K562 (cell line): ENCODE measurements around the gene EEF1A2. TPM values are rescaled to one million over a fixed set of nuclear protein-coding genes. Genes with fewer than 3 reads are reported as not detected.

ENCODE experiments used
- ATAC-seq: fragments of 200-7000 bp; cut with Tn5 transposase; 3 replicates; pipeline ENCODE4 v1.9.1; 2020; ENCODE audit warnings: moderate library complexity
- BruUV-seq: library from RNA; stranded (reverse); fragments of 400-500 nt; replicated peaks from 2 replicates; lab custom pipeline; 2021; lab: Mats Ljungman, UMichigan
- CTCF ChIA-PET: fragments of 300-600 bp; formaldehyde crosslinking; extraction: SDS; loops from one replicate; lab custom pipeline; 2021; ENCODE audit warnings: low intra/inter-chr PET ratio; lab: Yijun Ruan, JAX
- POLR2A ChIA-PET: fragments of 300-600, 350-650 bp; sonication (Branson Sonifier 250); formaldehyde crosslinking; extraction: SDS; loops from one replicate; lab custom pipeline; 2021; ENCODE audit warnings: antibody characterized with exemption, inconsistent platforms; lab: Yijun Ruan, JAX
- DNase-seq, 4 experiments: peaks; one replicate each; pipeline versions ENCODE4 v3.0.0 to v3.0.0-alpha.2; 2011 to 2018; ENCODE audit warnings: low spot score in 3 of 4, mixed read lengths in 3 of 4; ENCODE audit errors: extremely low read depth in 1 of 4
- FAIRE-seq: peaks from 2 replicates; lab custom pipeline; 2011; peaks lifted over from hg19 to GRCh38; lab: Jason Lieb, UNC
- H2AFZ ChIP-seq: 2 replicates; pipeline ENCODE4 v1.6.0; 2011; ENCODE audit warnings: low read depth, low read length, control low read depth, inconsistent platforms
- H3K27ac ChIP-seq: fragments of 200-600 bp; 3 replicates; pipeline ENCODE4 v1.8.0; 2011; ENCODE audit warnings: low read depth, mild to moderate bottlenecking, control low read depth, inconsistent platforms, low read length, moderate library complexity, mixed read lengths; ENCODE audit errors: extremely low read depth
- H3K27me3 ChIP-seq, 2 experiments: fragments of 300-600 bp in 1 of 2; 2 replicates in 1 of 2; 3 replicates in 1 of 2; pipeline versions ENCODE4 v1.6.0 to v1.8.0; 2011; ENCODE audit warnings: inconsistent platforms in 2 of 2, low read length in 2 of 2, mild to moderate bottlenecking in 1 of 2, mixed read lengths in 1 of 2, moderate library complexity in 1 of 2; ENCODE audit not compliant: control insufficient read depth in 2 of 2, insufficient read depth in 2 of 2
- H3K36me3 ChIP-seq: fragments of 300-600 bp; 3 replicates; pipeline ENCODE4 v1.8.0; 2011; ENCODE audit warnings: mild to moderate bottlenecking, low read length, inconsistent platforms; ENCODE audit not compliant: control insufficient read depth, insufficient read depth
- H3K4me1 ChIP-seq, 2 experiments: fragments of 200-600 bp in 1 of 2; replicated peaks in 1 of 2; 2 replicates in 1 of 2; 3 replicates in 1 of 2; pipeline versions ENCODE4 v1.5.1 to v1.8.0; 2011; ENCODE audit warnings: inconsistent platforms in 2 of 2, low read length in 2 of 2, mild to moderate bottlenecking in 1 of 2, mixed read lengths in 1 of 2, moderate library complexity in 1 of 2; ENCODE audit not compliant: control insufficient read depth in 2 of 2, insufficient read depth in 2 of 2
- H3K4me2 ChIP-seq: 2 replicates; pipeline ENCODE4 v1.6.1; 2011; ENCODE audit warnings: low read length, control low read depth, inconsistent platforms, mixed read lengths; ENCODE audit not compliant: insufficient read depth
- H3K4me3 ChIP-seq: fragments of 200-600 bp; sonication (generic), shearing (Covaris generic); 2 replicates; pipeline ENCODE4 v1.5.1; 2016; ENCODE audit warnings: control low read depth, inconsistent platforms
- H3K79me2 ChIP-seq: fragments of 200-600 bp; 3 replicates; pipeline ENCODE4 v1.8.0; 2011; ENCODE audit warnings: low read length, inconsistent platforms; ENCODE audit not compliant: control insufficient read depth, insufficient read depth
- H3K9ac ChIP-seq, 2 experiments: 2 replicates each; pipeline versions ENCODE4 v1.6.0 to v1.6.1; 2011; ENCODE audit warnings: low read depth in 2 of 2, low read length in 2 of 2, control low read depth in 1 of 2, inconsistent platforms in 1 of 2, mild to moderate bottlenecking in 1 of 2, mixed read lengths in 1 of 2; ENCODE audit not compliant: insufficient read depth in 1 of 2
- H3K9me1 ChIP-seq: one replicate; pipeline ENCODE4 v1.6.0; 2011; ENCODE audit warnings: inconsistent platforms, mild to moderate bottlenecking, low read length, moderate library complexity; ENCODE audit not compliant: control insufficient read depth, insufficient read depth
- H3K9me3 ChIP-seq: replicated peaks from 2 replicates; pipeline ENCODE4 v1.5.1; 2011; ENCODE audit warnings: low read depth, low read length, inconsistent platforms; ENCODE audit not compliant: control insufficient read depth, insufficient read depth
- H4K20me1 ChIP-seq: replicated peaks from 2 replicates; pipeline ENCODE4 v1.6.1; 2011; ENCODE audit warnings: low read length, inconsistent platforms, mixed read lengths; ENCODE audit not compliant: control insufficient read depth, insufficient read depth
- JUND ChIP-seq, 2 experiments: IDR thresholded peaks; 2 replicates in 1 of 2; 3 replicates in 1 of 2; pipeline ENCODE4 v1.6.1; 2011; ENCODE audit warnings: borderline replicate concordance in 2 of 2, low read depth in 2 of 2, low read length in 2 of 2, improper control_type of control experiment in 1 of 2, missing biosample characterization in 1 of 2, missing genetic modification characterization in 1 of 2, missing genetic modification reagents in 1 of 2
- MAX ChIP-seq: sonication (generic); formaldehyde crosslinking; IDR thresholded peaks from 2 replicates; pipeline ENCODE4 v1.9.0; 2022; ENCODE audit warnings: mild to moderate bottlenecking, missing genetic modification reagents
- MNT ChIP-seq, 2 experiments: fragments of 450-650 bp; conservative IDR thresholded peaks; 2 replicates each; pipeline ENCODE4 v1.6.1; 2017; ENCODE audit warnings: mild to moderate bottlenecking in 2 of 2, moderate library complexity in 2 of 2
- NCOA1 ChIP-seq: fragments of 450-650 bp; IDR thresholded peaks from 2 replicates; pipeline ENCODE4 v1.6.1; 2016; ENCODE audit warnings: low read depth
- NFYB ChIP-seq: IDR thresholded peaks from 2 replicates; pipeline ENCODE4 v1.6.1; 2011; ENCODE audit warnings: mild to moderate bottlenecking, moderate library complexity; ENCODE audit not compliant: insufficient read length; ENCODE audit errors: extremely low read depth
- RNF2 ChIP-seq: sonication (generic); IDR thresholded peaks from 2 replicates; pipeline ENCODE4 v1.6.1; 2016
- ZBED1 ChIP-seq: IDR thresholded peaks from 2 replicates; pipeline ENCODE4 v1.6.1; 2014
- ZNF124 ChIP-seq: sonication (generic); formaldehyde crosslinking; IDR thresholded peaks from 2 replicates; pipeline ENCODE4 v1.8.1; 2022; ENCODE audit warnings: missing genetic modification reagents
- ZNF740 ChIP-seq, 3 experiments: fragments of 200-800 bp in 1 of 3; sonication (Bioruptor generic) in 1 of 3; sonication (generic) in 1 of 3; formaldehyde crosslinking in 1 of 3; IDR thresholded peaks; 2 replicates each; pipeline versions ENCODE4 v1.6.1 to v1.8.0; 2016 to 2022; ENCODE audit warnings: mild to moderate bottlenecking in 2 of 3, missing compliant biosample characterization in 2 of 3, missing genetic modification characterization in 2 of 3, missing genetic modification reagents in 1 of 3
- WGBS: fragments of 100-300 bp; shearing (Covaris generic); methylation state at CpG from one replicate; pipeline ENCODE4 v1.1.6; 2016; ENCODE audit warnings: low coverage, mixed read lengths; ENCODE audit not compliant: insufficient coverage; ENCODE audit errors: missing lambda C conversion rate; 5-methylcytosine and 5-hydroxymethylcytosine counted together
- in situ Hi-C: fragments of 300-500 bp; cut with MboI; formaldehyde crosslinking; loops from 4 replicates; pipeline ENCODE4 v1.15.0; 2018; ENCODE audit warnings: inconsistent platforms, mixed read lengths
- intact Hi-C: fragments of 100-400 bp; cut with micrococcal nuclease; formaldehyde crosslinking; loops from 2 replicates; pipeline ENCODE4 v1.14.2; 2022
- polyA plus RNA-seq, 8 experiments: library from polyadenylated mRNA; depleted of rRNA in 4 of 8; stranded (reverse) in 5 of 8; unstranded in 3 of 8; fragments of >200 nt; fragmentation: Nextera tagmentation in 2 of 8; fragmentation: Illumina TruSeq in 1 of 8; extraction: Ambion mirVana in 2 of 8; extraction: Trizol in 1 of 8; gene quantifications; 2 replicates each; pipeline versions ENCODE4 v1.2.1 to v1.2.3, GENCODE V29; 2011 to 2014; ENCODE audit warnings: inconsistent platforms in 1 of 8, missing spikeins in 1 of 8
- total RNA-seq, 7 experiments: library from RNA; depleted of rRNA in 6 of 7; stranded (reverse); fragments of >200 nt in 6 of 7; fragmentation: Illumina TruSeq in 2 of 7; extraction: Trizol in 2 of 7; gene quantifications; 2 replicates each; pipeline versions ENCODE4 v1.2.1 to v1.2.3, GENCODE V29; 2011 to 2021; ENCODE audit warnings: low replicate concordance in 1 of 7
- TF ChIP-seq, protein P1 (sequence below): fragments of 450-650 bp; formaldehyde crosslinking; IDR thresholded peaks from 2 replicates; pipeline ENCODE4 v1.4.0; 2022; ENCODE audit warnings: mild to moderate bottlenecking, moderate library complexity
- TF ChIP-seq, protein P2 (sequence below): fragments of 250-450 bp; sonication (Bioruptor Pico); IDR thresholded peaks from 2 replicates; pipeline ENCODE4 v1.8.0; 2022; ENCODE audit warnings: inconsistent platforms
- TF ChIP-seq, protein P3 (sequence below): sonication (generic); formaldehyde crosslinking; IDR thresholded peaks from 2 replicates; pipeline ENCODE4 v1.9.0; 2022; ENCODE audit warnings: mild to moderate bottlenecking, missing genetic modification reagents

Gene EEF1A2
- total and polyA plus RNA-seq, 9 of the 15 experiments (the other 6 are each of a cell fraction or from before 2014, with no cell fraction given), result 0.04 to 29.6 (median 11.5) TPM

- ChIA-PET POLR2A (interaction anchor here (2.5 kb wide), 1 partner anchor 19 kb away, joined by 7 read pairs; the partner anchor contains the start of gene PPDPF), CTCF (no interaction called here)
- peaks cover 6% of the 10 kb centered on the region for H3K9me3 ChIP-seq
- peaks cover 9 to 15% of the 10 kb centered on the region in 2 experiments; a peak in 3 of 5 replicates for H3K27me3 ChIP-seq
- WGBS, result 17% methylated on average over 18 of the region's 26 CpGs
- peaks cover 0 to 65% of the 10 kb centered on the region in 2 experiments; a peak in 3 of 5 replicates for H3K4me1 ChIP-seq
- ATAC-seq, result peak; percentile 48
- H3K27ac ChIP-seq, result no peak overlapping the region
- no peak overlapping the region for H3K4me3 ChIP-seq
- intact Hi-C loops (no loop called here), in situ Hi-C loops (no loop called here)
- peak; percentile 56 to 93 (median 91) for DNase-seq
- FAIRE-seq, result peak; percentile 59
- no peaks in the 10 kb centered on the region for H3K9me1 ChIP-seq
- H3K36me3 ChIP-seq, result no peaks in the 10 kb centered on the region
- H4K20me1 ChIP-seq, result 0 out of 2 replicates have a peak, but pooled peaks cover 1% of the 10 kb centered on the region
- H2AFZ ChIP-seq, result peak overlapping the region; percentile 70
- no TSS peak for BruUV-seq
- H3K9ac ChIP-seq, result peak overlapping the region in 1 of 2 experiments; percentile 43; a peak in 1 of 4 replicates
- peak overlapping the region; percentile 46; the same call in 1 of the 2 replicates for H3K4me2 ChIP-seq
- H3K79me2 ChIP-seq, result no peaks in the 10 kb centered on the region
- TF ChIP-seq, protein P1, sequence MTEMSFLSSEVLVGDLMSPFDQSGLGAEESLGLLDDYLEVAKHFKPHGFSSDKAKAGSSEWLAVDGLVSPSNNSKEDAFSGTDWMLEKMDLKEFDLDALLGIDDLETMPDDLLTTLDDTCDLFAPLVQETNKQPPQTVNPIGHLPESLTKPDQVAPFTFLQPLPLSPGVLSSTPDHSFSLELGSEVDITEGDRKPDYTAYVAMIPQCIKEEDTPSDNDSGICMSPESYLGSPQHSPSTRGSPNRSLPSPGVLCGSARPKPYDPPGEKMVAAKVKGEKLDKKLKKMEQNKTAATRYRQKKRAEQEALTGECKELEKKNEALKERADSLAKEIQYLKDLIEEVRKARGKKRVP (CRISPR knock-in tag), result no peak
- no peak for TF ChIP-seq MNT (conservative IDR thresholded peaks at IDR 0.05)
- peak; percentile 90 for TF ChIP-seq ZNF740 (CRISPR knock-in tag; IDR thresholded peaks at IDR 0.05)
- TF ChIP-seq ZNF740 (tag; IDR thresholded peaks at IDR 0.05), result peak in 1 of 2 experiments; percentile 73; a peak in 1 of 4 replicates
- TF ChIP-seq JUND (IDR thresholded peaks at IDR 0.05; ENCODE audit: borderline replicate concordance, low read depth, low read length), result peak; percentile 77
- TF ChIP-seq JUND (tag; IDR thresholded peaks at IDR 0.05; ENCODE audit: borderline replicate concordance, low read depth, low read length), result peak; percentile 64; the same call in 2 of the 3 replicates
- peak; percentile 15; the same call in 1 of the 2 replicates for TF ChIP-seq MAX
- TF ChIP-seq NFYB, result peak; percentile 23
- TF ChIP-seq, protein P2, sequence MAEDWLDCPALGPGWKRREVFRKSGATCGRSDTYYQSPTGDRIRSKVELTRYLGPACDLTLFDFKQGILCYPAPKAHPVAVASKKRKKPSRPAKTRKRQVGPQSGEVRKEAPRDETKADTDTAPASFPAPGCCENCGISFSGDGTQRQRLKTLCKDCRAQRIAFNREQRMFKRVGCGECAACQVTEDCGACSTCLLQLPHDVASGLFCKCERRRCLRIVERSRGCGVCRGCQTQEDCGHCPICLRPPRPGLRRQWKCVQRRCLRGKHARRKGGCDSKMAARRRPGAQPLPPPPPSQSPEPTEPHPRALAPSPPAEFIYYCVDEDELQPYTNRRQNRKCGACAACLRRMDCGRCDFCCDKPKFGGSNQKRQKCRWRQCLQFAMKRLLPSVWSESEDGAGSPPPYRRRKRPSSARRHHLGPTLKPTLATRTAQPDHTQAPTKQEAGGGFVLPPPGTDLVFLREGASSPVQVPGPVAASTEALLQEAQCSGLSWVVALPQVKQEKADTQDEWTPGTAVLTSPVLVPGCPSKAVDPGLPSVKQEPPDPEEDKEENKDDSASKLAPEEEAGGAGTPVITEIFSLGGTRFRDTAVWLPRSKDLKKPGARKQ (CRISPR knock-in tag), result no peak
- TF ChIP-seq RNF2, result no peak
- TF ChIP-seq, protein P3, sequence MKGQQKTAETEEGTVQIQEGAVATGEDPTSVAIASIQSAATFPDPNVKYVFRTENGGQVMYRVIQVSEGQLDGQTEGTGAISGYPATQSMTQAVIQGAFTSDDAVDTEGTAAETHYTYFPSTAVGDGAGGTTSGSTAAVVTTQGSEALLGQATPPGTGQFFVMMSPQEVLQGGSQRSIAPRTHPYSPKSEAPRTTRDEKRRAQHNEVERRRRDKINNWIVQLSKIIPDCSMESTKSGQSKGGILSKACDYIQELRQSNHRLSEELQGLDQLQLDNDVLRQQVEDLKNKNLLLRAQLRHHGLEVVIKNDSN, result no peak
- TF ChIP-seq ZBED1, result no peak
- no peak for TF ChIP-seq NCOA1
- TF ChIP-seq ZNF124 (CRISPR knock-in tag), result no peak
Observed at GRCh38 chr20:63501818-63502670, 3.2 kb upstream of the EEF1A2 start.
